GM19463 (cell line): ENCODE measurements around the gene ARHGAP22.

Source experiments
- ATAC-seq: cut with Tn5 transposase; IDR thresholded peaks from one replicate; pipeline ENCODE4 v1.9.1; 2021; ENCODE audit warnings: mild to moderate bottlenecking, moderate library complexity; ENCODE audit not compliant: unreplicated experiment

Gene ARHGAP22

DNA sequence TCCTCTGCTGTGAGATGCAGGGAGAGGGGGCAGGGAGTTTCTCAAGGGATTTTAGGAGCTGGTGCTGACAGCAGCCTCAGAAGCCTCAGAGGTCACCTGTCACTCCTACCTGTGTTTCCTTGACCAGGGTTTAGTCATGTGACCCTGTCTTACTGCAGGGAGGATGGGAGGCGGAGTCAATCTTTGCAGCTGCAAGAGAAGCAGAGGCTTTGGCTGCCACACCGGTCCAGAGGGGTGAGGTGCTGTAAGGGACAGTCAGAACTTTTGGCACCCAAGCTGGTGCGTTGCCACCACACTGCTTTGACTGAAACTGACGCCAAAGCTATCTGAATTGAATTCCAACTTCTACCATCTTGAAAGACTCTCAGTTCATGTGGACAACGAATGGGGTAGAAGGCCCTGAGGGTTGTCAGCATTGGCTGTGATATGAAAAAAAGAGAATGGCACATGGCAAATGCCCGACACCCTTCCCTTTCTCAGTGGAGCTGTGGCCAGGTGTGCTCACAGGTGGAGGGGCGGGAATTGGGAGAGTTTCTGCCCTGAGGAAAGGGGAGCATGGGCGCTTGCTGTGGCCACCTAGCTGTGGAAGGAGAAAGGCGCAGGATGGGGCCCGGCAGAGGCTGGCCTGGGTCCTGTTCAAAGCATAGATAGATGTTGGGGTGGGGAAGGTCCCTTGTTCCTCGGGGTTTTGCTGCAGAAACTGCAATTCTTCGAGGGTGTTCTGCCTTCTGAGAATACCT lies 69.3 kb downstream of the ARHGAP22 start:
- no peak for ATAC-seq

DNA sequence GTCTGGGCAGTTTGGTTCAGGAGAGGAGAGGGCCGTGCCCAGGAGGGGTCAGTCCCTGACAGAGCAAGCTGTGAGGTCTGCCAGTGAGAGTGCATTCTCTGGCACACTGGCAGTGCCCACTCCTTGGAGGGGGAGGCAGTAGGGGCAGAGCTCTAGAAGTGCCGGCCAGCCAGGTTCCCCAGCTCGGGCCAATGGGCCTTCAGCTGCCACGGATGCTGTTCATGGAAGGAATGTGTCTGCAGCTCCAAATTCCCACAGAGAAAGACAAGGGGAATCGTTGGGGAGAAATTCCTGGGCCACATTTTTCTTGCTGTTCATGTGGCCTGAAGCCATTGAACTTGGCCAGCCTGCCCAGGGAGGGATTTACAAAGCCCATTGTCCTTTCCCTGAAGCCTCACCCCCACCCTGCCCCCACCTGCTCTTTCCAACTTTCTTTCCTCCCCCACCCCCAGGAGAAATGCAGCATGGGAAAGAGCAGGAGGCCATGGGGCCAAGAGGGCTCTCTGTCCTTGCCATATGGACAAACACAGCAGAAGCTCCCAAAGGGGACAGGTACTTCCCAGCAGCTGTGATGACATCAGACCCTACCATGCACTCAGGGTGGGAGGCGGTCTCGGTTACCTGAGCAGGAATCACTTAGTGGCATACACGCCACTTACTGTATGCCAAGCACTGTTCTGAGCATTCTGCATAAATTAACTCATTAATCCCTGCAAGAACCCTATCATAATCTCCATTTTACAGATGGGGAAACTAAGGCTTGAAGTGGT lies 70.7 kb downstream of the ARHGAP22 start:
- no peak for ATAC-seq

DNA sequence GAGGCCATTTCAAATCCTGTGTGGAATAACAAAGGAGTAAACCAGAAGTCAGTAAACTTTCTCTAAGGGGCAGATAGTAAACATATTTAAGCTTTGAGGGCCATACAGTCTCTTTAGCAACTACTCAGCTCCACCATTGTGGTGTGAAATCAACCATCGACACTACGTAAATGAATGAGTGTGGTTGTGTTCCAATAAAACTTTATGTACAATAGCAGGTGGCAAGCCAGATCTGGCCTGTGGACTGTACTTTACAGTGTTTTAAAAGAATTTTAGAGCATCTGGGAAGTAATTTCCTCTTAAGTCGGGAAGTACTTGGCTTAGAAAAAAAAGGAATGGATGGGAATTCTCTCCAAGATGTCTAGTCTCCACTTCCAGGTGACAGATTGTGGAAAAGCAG lies 71.3 kb downstream of the ARHGAP22 start:
- no peak for ATAC-seq

DNA sequence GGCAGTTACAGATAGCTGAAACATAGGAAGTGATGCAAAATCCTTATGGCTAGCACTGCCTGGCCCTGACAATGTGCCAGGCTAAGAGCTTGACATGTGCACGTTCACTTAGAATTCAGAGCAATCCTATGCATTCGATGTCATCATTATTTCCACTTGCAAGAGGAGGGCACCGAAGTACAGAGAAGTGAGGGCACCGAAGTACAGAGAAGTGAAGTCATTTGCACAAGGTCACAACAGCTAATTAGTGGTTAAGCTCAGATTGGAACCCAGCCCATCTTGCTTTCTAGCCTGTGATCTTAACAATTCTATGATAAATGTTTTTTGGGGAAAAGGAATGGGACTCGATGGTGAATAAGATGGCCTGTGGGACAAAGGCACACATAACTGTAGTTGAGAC lies 73.4 kb downstream of the ARHGAP22 start:
- ATAC-seq = no peak

DNA sequence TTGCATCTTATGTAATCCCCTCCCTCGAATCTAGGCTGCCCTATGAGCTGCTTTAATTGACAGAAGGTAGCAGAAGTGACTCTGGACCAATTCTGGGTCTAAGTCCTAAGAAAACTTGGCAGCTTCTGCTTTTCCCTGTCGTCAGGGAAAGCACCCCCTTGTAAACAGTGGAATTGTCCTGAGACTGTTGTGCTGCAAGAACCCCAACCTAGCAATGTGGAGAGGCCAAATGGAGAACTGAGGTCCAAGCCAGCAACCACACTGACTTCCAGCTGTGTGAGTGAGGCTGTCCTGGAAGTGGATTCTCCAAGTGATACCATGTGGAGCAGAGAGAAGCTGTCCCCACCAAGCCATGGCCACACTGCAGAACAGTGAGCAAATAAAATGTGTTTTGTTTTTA lies 75.5 kb downstream of the ARHGAP22 start:
- no peak for ATAC-seq

DNA sequence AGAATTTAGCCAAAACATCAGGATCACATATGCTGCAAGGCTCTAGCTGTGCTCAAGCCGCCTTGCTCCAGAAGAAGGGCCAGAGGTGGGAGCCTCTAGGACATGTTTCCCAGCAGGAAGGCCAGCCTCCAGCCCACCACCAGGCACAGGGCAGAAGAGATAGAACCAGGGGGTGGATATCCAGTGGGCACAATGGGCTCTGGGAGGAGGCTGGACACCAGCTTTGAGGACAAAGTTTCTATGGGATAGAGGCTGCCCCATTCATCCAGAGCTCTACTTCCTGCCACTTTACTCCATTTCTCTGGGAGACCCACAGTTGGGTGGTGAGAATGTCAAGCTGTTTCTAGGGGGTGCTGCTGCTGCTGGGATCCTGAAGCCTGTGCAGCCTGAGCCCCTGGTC lies 77.1 kb downstream of the ARHGAP22 start:
- no peak for ATAC-seq

DNA sequence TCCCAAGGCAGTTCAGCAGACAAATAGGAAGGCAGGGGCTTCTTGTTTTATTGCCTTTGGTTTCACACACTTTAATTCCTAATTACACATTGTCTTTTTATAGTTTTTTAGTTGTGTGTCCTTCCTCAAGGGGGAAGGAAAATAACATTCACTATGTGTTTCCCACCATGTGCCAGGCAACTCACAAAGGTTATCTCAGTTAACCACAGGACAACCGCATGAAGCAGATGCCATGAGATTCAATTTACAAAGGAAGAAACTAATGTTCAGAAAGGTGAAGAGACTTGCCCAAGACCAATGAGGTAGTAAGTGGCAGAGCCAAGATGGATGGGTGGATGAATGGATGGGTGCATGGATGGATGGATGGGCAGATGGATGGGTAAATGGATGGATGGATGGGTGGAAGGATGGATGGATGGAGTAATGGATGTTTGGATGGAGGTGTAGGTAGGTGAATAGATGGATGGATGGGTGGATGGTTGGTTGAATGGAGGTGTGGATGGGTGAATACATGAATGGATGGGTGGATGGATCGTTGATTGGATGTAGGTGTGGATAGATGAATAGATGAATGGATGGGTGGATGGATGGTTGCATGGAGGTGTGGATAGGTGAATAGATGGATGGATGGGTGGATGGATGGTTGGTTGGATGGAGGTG lies 77.9 kb downstream of the ARHGAP22 start:
- no peak for ATAC-seq

DNA sequence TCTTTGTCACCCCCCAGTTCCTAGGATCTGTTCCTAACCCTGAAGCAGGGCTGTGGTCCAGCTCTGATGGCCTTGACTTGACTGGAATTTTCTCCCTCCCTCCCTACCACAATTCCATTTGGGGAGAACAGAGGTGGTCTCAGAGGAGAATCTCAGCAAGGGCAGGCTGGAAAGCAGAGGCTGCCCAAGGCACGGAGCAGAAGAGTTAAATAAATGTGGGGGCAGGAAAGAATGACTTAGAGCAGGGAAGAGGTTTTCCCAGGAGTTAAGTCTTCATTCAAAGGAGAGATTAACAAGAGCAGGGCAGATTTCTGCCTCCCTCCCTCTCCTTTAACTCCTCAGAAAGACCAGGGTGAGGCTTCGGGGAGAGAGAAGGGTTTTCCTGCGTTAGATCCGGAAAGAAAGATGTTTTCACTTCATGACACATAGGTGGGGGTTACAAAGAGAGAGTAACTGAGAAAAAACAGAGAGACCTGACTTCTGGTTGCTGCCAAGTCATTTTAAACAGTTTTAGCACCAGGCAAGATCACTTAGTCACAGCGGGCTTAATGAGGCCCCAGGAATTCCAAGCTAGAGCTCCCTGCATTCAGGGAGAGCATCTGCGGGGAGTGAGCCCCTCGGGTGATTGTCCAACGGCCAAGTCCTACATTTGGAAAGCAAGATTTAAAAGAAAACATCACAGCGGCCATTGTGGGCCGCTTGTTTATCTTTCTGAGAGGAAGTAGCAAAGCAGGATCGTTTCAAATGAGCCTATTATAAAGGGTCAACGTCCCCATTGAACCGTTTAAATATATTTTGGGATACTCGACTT lies 78.7 kb downstream of the ARHGAP22 start:
- no peak for ATAC-seq

DNA sequence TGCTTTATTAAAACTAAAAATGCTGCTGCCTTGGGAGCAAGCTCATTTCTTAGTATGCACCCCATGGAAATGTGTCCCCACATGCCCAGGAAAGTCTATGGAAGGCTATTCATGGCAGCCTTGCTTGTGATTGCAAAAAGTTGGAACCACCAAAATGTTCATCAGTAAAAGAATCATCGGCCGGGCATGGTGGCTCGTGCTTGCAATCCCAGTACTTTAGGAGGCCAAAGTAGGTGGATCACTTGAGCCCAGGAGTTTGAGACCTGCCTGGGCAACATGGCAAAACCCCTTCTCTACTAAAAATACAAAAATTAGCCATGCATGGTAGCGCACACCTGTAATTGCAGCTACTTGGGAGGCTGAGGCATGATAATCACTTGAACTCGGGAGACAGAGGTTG lies 79.8 kb downstream of the ARHGAP22 start:
- no peak for ATAC-seq

DNA sequence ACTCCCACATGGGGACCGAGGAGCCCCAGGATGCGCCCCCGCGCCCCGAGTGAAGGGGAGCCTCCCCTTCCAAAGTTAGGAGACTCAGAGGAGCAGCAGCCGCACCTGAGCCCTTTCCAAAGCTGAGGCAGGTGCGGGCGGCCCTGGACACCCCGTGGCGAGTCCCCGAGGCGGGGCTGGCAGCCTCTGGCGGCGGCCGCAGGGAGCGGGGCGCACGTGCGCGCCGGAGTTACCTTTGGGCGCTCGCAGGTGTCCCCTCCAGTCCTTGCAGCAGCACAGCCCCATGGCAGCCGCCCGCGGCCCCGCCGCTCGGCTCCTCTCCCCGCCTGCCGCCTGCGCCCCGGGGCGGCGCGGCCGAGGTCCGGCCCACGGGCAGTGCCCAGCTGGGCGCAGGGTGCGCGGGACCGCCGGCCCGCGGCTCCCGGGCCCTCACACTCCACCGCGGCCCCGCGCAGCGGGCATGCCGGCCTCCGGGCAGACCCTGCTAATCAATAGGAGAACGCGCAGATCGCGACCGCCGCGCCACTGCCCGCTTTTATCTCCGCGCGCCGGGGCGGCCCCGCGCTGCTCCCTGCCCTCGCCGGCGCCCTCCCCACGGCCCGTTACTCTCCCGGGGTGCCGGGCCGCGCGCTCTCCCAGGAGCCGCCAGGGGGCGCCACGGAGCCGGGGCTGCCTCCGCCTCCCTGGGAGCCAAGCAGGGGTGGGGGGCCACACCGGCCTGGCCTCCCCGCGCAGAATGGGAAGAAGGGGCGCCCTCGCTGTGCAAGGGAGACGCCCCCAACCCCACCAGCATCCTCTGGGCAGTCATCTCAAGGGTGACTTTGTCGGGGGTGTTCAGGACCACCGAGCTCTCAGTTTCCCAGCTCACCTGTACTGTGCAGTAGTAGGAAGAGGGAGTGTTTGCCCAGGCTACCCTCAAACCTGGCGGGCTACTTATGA lies 80.8 kb downstream of the ARHGAP22 start:
- ATAC-seq = no peak

DNA sequence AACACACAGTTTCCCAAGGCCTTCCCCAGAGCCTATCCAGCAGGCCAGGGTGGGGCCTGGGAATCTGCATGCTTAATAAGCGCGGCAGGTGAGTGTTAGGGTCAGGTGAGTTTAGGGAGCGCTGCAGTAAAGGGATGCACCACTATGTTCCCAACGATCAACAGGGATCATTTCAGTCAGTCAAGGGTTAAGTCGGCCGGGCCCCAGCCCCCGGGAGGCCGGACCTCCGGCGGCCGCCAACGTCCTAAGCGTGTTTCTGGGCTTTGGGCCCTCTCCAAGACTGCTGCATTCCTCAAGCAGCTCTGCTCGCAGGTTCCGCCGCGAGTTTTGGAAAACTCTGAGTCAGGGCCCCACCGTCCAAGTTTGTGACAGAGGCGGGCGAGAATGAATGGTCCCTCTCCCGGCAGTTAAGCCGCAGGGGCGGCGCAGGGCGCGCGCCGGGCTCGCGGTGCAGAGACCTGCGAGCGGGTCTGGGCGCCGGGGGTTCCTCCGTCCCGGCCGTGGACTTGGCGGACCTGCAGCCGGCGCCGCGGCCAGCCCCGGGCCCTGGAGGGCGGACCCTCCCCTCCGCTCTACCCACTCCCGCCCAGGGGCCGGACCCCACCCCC lies 81.6 kb downstream of the ARHGAP22 start:
- no peak for ATAC-seq

DNA sequence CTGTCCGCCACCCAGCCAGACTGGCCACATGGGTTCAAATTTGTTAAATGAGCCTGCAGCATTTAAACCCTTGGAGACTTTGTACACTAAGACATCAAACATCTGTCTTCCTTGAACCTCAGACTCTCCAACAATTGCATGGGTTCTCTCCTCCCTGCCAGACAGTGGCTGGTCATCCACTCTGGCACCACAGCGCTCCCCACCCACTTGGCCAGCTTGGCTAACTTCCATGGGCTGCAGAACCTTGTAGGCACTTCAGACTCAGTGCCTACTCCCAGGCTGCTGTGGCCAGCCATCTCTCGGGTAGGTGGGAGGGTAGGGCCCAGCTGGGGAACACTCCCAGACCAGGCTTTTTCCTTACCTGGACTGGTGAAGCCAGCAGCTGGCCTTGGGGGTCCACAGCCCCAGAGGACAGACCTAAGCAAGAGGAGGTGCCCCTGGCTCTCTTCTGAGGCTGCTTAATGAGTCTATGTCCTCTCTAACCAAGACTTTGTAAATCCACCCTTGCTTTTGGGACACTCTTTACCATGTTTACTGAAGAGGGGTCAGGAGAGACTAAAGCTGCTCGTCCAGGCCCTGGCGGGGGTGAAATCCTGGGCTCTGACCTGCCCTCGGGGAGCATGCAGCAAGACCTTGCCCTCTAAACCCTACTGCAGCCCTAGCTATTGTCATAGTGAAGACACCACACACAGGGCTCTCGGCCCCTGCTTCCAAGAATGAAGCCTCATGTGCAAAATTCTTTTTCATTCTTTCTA lies 82.7 kb downstream of the ARHGAP22 start:
- no peak for ATAC-seq

DNA sequence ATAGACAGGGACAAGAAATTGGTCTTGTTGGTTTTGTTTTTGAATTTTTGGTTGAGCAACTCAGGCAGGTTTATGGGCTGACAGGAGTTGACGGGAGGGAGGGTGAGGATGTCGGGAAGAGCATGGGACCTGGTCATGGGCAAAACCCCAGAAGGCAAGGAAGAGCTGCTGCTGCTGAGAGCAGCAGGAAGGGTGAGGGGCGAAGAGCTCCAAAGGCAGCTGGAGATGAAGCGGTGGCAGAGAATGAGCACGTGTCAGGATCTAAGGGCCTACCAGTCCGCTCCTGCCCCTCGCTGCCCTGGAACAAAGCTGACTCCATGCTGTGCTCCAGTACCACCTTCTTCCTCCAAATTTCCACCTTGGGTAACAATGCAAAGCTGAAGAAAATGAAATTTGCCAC lies 84.3 kb downstream of the ARHGAP22 start:
- no peak for ATAC-seq

DNA sequence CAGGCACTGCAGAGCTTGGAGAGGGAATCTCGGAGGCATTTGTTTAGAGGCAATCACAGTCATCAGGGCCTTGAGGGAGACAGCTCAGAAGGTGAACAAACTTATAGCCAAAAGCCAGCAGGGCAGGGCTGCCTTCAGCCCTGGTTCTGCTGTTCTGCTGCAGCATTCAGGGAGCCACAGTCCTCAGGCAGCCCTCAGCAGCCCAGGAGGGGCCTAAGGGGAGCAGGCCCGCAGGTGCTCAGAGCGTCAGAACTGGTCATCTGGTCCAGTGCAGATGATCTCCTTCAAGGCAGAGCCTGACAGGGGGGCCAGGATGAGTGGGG lies 84.7 kb downstream of the ARHGAP22 start:
- no peak for ATAC-seq

DNA sequence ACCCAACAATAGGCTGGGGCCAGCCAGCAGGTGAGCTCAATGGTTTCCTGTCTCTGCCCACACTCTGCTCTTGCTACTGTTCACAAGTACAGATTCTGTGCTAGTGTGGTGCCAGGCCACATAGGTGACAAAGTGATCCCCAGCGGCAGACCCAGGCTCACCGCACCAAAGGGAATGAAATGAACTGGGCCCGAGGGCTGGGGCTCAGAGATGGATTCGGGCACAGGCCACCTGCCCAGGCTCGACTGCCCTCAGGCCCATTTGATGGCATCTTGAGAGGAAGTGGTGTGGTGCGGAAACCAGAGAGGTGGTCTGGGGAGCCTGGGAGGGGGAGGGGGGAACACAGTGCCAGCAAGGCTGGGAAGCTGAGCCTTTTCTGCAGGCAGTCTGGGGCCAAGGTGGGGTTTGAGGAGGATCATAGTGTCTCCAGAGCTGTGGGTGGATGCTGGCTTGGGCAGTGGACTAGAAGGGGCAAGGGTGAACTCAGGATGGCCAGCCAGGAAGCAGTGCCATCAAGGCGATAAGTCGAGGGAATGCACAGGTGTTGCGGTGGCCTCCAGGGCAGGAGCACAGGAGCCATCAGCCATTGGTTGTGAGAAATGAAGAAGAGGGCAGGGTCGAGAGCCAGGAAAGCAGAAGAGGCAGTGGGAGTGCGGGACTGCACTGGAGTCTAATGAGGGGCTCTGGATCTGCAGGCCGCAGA lies 85.2 kb downstream of the ARHGAP22 start:
- no peak for ATAC-seq

DNA sequence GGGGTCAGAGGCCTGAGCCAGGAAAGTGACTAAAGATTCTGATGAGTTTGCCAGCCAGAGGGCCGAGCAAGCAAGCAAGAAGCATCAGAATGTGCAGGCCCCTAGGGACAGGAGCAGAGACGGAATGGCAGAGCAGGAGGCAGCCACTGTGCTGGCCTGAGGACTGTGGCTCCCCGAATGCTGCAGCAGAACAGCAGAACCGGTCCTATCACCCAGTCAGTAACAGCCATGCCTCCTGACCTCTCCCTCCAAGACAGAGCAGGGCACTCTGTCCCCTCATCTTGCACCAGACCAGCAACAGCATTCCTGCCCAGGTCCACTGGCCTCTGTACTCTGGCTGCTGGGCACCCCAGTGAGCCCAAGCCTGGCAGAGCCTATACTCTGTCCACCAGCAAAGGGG lies 85.9 kb downstream of the ARHGAP22 start:
- no peak for ATAC-seq

DNA sequence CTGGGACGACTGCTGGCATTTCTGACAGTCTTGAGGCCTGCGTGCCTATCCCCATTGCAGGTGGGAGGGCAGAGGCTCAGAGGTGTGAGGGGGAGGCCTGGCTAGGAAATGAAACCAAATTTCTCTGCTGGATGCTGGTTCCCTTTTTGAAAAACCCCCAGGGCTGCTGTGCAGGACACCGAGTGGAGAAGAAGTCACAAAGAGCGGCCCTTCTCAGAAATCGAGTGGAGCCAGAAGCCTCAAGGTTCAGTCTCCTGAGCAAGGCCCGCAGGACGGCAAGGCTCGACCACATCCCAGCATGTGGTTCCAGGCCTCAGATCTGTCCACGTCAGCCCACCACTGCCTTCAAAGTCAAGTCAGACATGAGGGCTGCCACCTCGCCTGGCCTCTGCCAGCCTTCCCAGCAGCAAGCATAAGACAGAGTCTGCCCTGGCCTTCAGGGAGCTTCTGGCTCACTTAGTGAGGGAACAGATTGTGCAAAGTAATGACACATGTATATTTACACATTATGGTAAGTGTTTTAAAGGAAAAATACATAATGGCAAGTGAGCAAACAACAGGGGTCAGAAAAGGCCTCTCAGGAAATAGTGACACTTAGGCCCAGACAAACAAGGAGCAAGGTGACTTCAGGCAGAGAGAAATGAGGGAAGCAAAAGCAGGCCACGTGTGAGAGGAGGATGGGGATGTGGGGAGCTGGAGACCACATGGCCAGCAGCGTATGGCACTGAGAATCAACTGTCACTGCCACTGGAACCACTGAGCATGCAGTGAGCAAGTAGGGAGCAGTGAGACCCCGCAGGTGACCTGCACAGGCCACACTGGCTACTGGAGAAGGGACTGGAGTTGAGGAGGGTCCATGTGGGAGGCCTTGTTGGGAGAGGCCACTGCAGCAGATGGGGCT lies 86.7 kb downstream of the ARHGAP22 start:
- ATAC-seq = no peak
